Neuronal stem cell (in vitro differentiated cells): ENCODE data around the gene PRUNE1.

ENCODE experiments used
- DNase-seq: peaks from one replicate; pipeline ENCODE4 v3.0.0-alpha.2; 2013; ENCODE audit warnings: low spot score
- H2AFZ ChIP-seq: one replicate; pipeline ENCODE4 v1.6.1; 2013; ENCODE audit warnings: mild to moderate bottlenecking, low read length, inconsistent platforms
- H2AK5ac ChIP-seq: 2 replicates; pipeline ENCODE4 v1.6.1; 2013; ENCODE audit warnings: low read depth, mild to moderate bottlenecking, inconsistent platforms, low read length, moderate library complexity, mixed read lengths
- H2BK120ac ChIP-seq: 2 replicates; pipeline ENCODE4 v1.6.1; 2013; ENCODE audit warnings: low read depth, mild to moderate bottlenecking, inconsistent platforms, low read length, moderate library complexity, mixed read lengths
- H2BK12ac ChIP-seq: one replicate; pipeline ENCODE4 v1.6.1; 2013; ENCODE audit warnings: low read length, inconsistent platforms
- H2BK15ac ChIP-seq: 2 replicates; pipeline ENCODE4 v1.6.1; 2013; ENCODE audit warnings: mild to moderate bottlenecking, low read length, inconsistent platforms, mixed read lengths
- H2BK5ac ChIP-seq: one replicate; pipeline ENCODE4 v1.6.1; 2013; ENCODE audit warnings: inconsistent platforms, mild to moderate bottlenecking, low read length, moderate library complexity
- H3K14ac ChIP-seq: one replicate; pipeline ENCODE4 v1.6.1; 2013; ENCODE audit warnings: low read length, inconsistent platforms
- H3K18ac ChIP-seq: 2 replicates; pipeline ENCODE4 v1.6.1; 2013; ENCODE audit warnings: low read length, inconsistent platforms
- H3K23ac ChIP-seq: 2 replicates; pipeline ENCODE4 v1.6.1; 2013; ENCODE audit warnings: low read depth, mild to moderate bottlenecking, mixed read lengths, low read length, inconsistent platforms; ENCODE audit not compliant: poor library complexity
- H3K27ac ChIP-seq: replicated peaks from 3 replicates; pipeline ENCODE4 v1.5.1; 2013; ENCODE audit warnings: low read length, inconsistent platforms
- H3K27me3 ChIP-seq, 3 experiments: 2 replicates each; pipeline ENCODE4 v1.6.1; 2013; ENCODE audit warnings: low read length in 3 of 3, mild to moderate bottlenecking in 2 of 3, inconsistent platforms in 1 of 3, low read depth in 1 of 3, mixed read lengths in 1 of 3, moderate library complexity in 1 of 3; ENCODE audit not compliant: control insufficient read depth in 3 of 3, insufficient read depth in 3 of 3
- H3K36me3 ChIP-seq, 2 donors: replicated peaks in 1 of 2; 2 replicates each; pipeline ENCODE4 v1.6.1; 2013; ENCODE audit warnings: low read length in 2 of 2; ENCODE audit not compliant: control insufficient read depth in 2 of 2, insufficient read depth in 2 of 2
- H3K4ac ChIP-seq: 2 replicates; pipeline ENCODE4 v1.6.1; 2013; ENCODE audit warnings: inconsistent platforms, mild to moderate bottlenecking, low read length, moderate library complexity
- H3K4me1 ChIP-seq, 2 donors: 1 replicate in 1 of 2; 2 replicates in 1 of 2; pipeline ENCODE4 v1.6.1; 2013; ENCODE audit warnings: low read length in 2 of 2, low read depth in 1 of 2; ENCODE audit not compliant: control insufficient read depth in 2 of 2, insufficient read depth in 1 of 2
- H3K4me2 ChIP-seq: one replicate; pipeline ENCODE4 v1.6.1; 2013; ENCODE audit warnings: mild to moderate bottlenecking, low read length, inconsistent platforms; ENCODE audit not compliant: insufficient read depth, poor library complexity, severe bottlenecking
- H3K4me3 ChIP-seq, 2 donors: 2 replicates each; pipeline ENCODE4 v1.5.1; 2013; ENCODE audit warnings: low read length in 2 of 2, mild to moderate bottlenecking in 2 of 2, inconsistent platforms in 1 of 2, moderate library complexity in 1 of 2
- H3K79me1 ChIP-seq: one replicate; pipeline ENCODE4 v1.6.1; 2013; ENCODE audit warnings: low read depth, mild to moderate bottlenecking, inconsistent platforms, low read length, moderate library complexity
- H3K9ac ChIP-seq: one replicate; pipeline ENCODE4 v1.6.1; 2013; ENCODE audit warnings: mild to moderate bottlenecking, low read depth, low read length, inconsistent platforms; ENCODE audit not compliant: poor library complexity
- H3K9me3 ChIP-seq, 2 donors: replicated peaks in 1 of 2; 2 replicates each; pipeline versions ENCODE3 to v1.6.1; 2013; ENCODE audit warnings: low read length in 2 of 2, mild to moderate bottlenecking in 2 of 2, inconsistent platforms in 1 of 2, low read depth in 1 of 2, mixed read lengths in 1 of 2, moderate library complexity in 1 of 2; ENCODE audit not compliant: control insufficient read depth in 2 of 2, insufficient read depth in 1 of 2
- H4K8ac ChIP-seq: one replicate; pipeline ENCODE4 v1.6.1; 2013; ENCODE audit warnings: low read depth, mild to moderate bottlenecking, inconsistent platforms, low read length, moderate library complexity
- H4K91ac ChIP-seq: one replicate; pipeline ENCODE4 v1.6.1; 2013; ENCODE audit warnings: low read length, low read depth, mild to moderate bottlenecking, inconsistent platforms; ENCODE audit not compliant: poor library complexity
- WGBS, 2 donors: extraction: QIAGEN DNeasy Blood & Tissue Kit; methylation state at CpG; one replicate each; pipeline ENCODE4 v1.1.7; 2013; ENCODE audit warnings: missing lambda C conversion rate in 2 of 2, mixed read lengths in 1 of 2; ENCODE audit not compliant: insufficient read length in 2 of 2, insufficient replicate concordance in 1 of 2; ENCODE audit errors: extremely low coverage in 2 of 2; 5-methylcytosine and 5-hydroxymethylcytosine counted together

Gene PRUNE1

DNA sequence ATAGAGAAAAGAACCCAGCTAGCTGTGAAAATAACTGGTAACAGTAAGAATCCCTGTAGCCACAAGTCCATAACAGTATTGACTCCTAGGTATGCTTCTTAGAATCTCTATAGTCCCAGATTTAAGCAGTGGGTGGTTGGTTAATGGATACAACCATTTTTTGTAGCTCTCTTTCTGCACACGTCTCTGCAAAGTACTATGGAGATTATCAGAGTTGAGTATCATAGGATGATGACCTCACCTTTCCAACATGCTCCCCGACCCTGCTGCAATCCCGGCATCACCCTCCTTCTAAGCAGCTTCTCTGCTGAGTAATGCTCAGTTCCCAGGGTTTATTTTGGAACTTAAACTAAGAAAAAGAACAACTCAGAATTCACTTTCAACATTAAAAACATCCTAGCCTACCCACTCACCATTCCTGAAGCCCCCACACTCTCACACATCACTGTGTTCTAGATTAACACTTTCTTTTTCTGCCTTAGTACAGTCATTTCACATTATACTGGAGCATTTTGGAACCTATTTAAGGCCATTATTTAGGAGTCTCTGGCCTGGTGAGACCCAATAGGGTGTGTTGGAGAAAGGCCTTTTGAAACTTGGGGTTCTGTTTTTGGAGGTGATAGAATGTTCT is 54.6 kb downstream of the PRUNE1 start:
- Histone ChIP-seq H3K4ac (no peak overlapping the region), H2BK5ac (no peak overlapping the region), H2AFZ (no peak overlapping the region), H2BK12ac (no peak overlapping the region), H3K4me3 (peak overlapping the region in 1 of 2 donors; percentile 43), H3K4me2 (no peak overlapping the region), H3K23ac (no peak overlapping the region), H3K36me3 (peaks cover 16 to 49% of the 10 kb centered on the region in 2 donors), H3K9me3 (peaks cover 0 to 10% of the 10 kb centered on the region in 2 donors), H3K14ac (no peak overlapping the region), H3K4me1 (peaks cover 3 to 11% of the 10 kb centered on the region in 2 donors), H3K27ac (no peak overlapping the region), H3K79me1 (peaks cover 9% of the 10 kb centered on the region), H3K27me3 (no peaks in the 10 kb centered on the region), H2AK5ac (no peak overlapping the region), H2BK120ac (no peak overlapping the region), H4K91ac (no peak overlapping the region), H4K8ac (no peak overlapping the region), H3K9ac (no peak overlapping the region), H2BK15ac (no peak overlapping the region), H3K18ac (no peak overlapping the region)
- no CpG with 5 or more reads among the region's 3 CpGs for WGBS, 2 donors
- no peak for DNase-seq

DNA sequence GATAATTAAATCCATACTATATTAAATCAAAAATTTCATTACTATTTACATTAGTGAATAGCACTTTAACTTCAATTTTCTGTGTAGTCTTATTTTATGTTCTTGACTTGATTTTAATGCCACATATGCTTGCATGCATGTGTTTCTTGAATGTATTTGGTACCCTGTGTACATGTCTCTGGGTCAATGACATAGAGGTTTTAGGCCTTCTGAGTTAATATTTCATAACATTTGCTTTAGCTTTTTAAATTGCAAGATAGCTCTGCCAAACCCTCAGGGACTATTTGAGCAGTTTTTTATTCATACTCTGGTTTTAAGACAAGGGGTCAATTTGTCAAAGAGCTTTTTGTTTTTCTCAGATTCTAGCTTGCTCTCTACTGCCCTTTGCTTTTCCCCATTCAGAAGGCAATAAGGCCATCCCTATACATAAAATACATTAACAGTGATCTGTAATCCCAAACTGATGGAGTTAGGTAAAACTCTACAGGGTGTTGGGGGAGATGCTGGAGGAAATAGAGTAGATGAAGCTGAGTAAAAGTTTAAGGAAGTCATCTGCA is 56.9 kb downstream of the PRUNE1 start:
- H3K79me1 ChIP-seq: no peaks in the 10 kb centered on the region
- H3K23ac ChIP-seq: no peak overlapping the region
- peaks cover 0 to 6% of the 10 kb centered on the region in 2 donors for H3K4me1 ChIP-seq
- no peak overlapping the region for H3K14ac ChIP-seq
- H3K4ac ChIP-seq: no peak overlapping the region
- H4K8ac ChIP-seq: no peak overlapping the region
- H2BK15ac ChIP-seq: no peak overlapping the region
- no peak overlapping the region for H4K91ac ChIP-seq
- peaks cover 0 to 10% of the 10 kb centered on the region in 2 donors for H3K9me3 ChIP-seq
- no peak overlapping the region for H2BK120ac ChIP-seq
- H3K4me2 ChIP-seq: no peak overlapping the region
- H3K9ac ChIP-seq: no peak overlapping the region
- no peak overlapping the region for H3K18ac ChIP-seq
- no peak overlapping the region for H3K27ac ChIP-seq
- no peak overlapping the region for H3K4me3 ChIP-seq
- H3K27me3 ChIP-seq: no peaks in the 10 kb centered on the region
- no peak overlapping the region for H2BK5ac ChIP-seq
- peaks cover 16 to 73% of the 10 kb centered on the region in 2 donors for H3K36me3 ChIP-seq
- H2BK12ac ChIP-seq: no peak overlapping the region
- H2AFZ ChIP-seq: no peak overlapping the region
- no peak overlapping the region for H2AK5ac ChIP-seq
- DNase-seq: no peak

DNA sequence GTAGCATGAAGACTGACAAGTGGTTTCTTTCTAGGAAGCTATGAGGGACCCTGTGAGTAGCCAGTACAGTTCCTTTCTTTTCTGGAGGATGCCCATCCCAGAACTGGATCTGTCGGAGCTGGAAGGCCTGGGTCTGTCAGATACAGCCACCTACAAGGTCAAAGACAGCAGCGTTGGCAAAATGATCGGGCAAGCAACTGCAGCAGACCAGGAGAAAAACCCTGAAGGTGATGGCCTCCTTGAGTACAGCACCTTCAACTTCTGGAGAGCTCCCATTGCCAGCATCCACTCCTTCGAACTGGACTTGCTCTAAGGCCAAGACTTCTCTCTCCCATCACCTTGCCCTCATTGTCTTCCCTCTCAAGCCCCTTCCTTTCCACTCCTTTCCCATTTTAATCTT is 58.9 kb downstream of the PRUNE1 start:
- no peak overlapping the region for H3K4ac ChIP-seq
- WGBS, 2 donors: no CpG with 5 or more reads among the region's 4 CpGs
- no peaks in the 10 kb centered on the region for H3K27me3 ChIP-seq
- H2BK5ac ChIP-seq: no peak overlapping the region
- H3K4me1 ChIP-seq: peaks cover 0 to 7% of the 10 kb centered on the region in 2 donors
- DNase-seq: no peak
- H2AK5ac ChIP-seq: no peak overlapping the region
- no peak overlapping the region for H4K8ac ChIP-seq
- no peak overlapping the region for H2AFZ ChIP-seq
- no peak overlapping the region for H3K9ac ChIP-seq
- no peaks in the 10 kb centered on the region for H3K79me1 ChIP-seq
- no peak overlapping the region for H3K4me2 ChIP-seq
- no peak overlapping the region for H2BK15ac ChIP-seq
- H2BK12ac ChIP-seq: no peak overlapping the region
- H3K23ac ChIP-seq: no peak overlapping the region
- H3K9me3 ChIP-seq: peaks cover 0 to 10% of the 10 kb centered on the region in 2 donors
- no peak overlapping the region for H2BK120ac ChIP-seq
- no peak overlapping the region for H4K91ac ChIP-seq
- no peak overlapping the region for H3K14ac ChIP-seq
- H3K27ac ChIP-seq: peak overlapping the region; percentile 8
- no peak overlapping the region for H3K18ac ChIP-seq
- H3K4me3 ChIP-seq: no peak overlapping the region
- peaks cover 16 to 79% of the 10 kb centered on the region in 2 donors for H3K36me3 ChIP-seq

- no CpG with 5 or more reads among the region's 5 CpGs for WGBS, 2 donors
- Histone ChIP-seq H3K27ac (no peak overlapping the region), H2AFZ (no peak overlapping the region)
These were observed 60.8 kb downstream of the PRUNE1 start for GRCh38 chr1:151069103-151069486.

More at GRCh38 chr1:151069103-151069486, 60.8 kb downstream of the PRUNE1 start:
- H3K9me3 ChIP-seq: peaks cover 0 to 4% of the 10 kb centered on the region in 2 donors
- no peak overlapping the region for H4K91ac ChIP-seq
- no peak overlapping the region for H3K4me3 ChIP-seq
- no peak overlapping the region for H3K4ac ChIP-seq
- no peak overlapping the region for H3K23ac ChIP-seq
- no peak overlapping the region for H3K14ac ChIP-seq
- peaks cover 0 to 4% of the 10 kb centered on the region in 2 donors for H3K4me1 ChIP-seq
- peaks cover 15 to 68% of the 10 kb centered on the region in 2 donors for H3K36me3 ChIP-seq
- no peak overlapping the region for H2BK5ac ChIP-seq
- H3K4me2 ChIP-seq: no peak overlapping the region
- H2BK15ac ChIP-seq: no peak overlapping the region
- no peak overlapping the region for H2AK5ac ChIP-seq
- no peak overlapping the region for H4K8ac ChIP-seq
- no peak overlapping the region for H2BK120ac ChIP-seq
- no peaks in the 10 kb centered on the region for H3K79me1 ChIP-seq
- H2BK12ac ChIP-seq: no peak overlapping the region
- no peak for DNase-seq
- no peaks in the 10 kb centered on the region for H3K27me3 ChIP-seq
- H3K9ac ChIP-seq: no peak overlapping the region
- H3K18ac ChIP-seq: no peak overlapping the region
